ENCODE results near the gene ASB5.

GRCh38 chr4:176270669-176271068 lies 1.6 kb upstream of the ASB5 start:
- TF ChIP-seq CTCF (IDR thresholded peaks at IDR 0.05 in 2 of 3, conservative IDR thresholded peaks at IDR 0.05 in 1 of 3; ENCODE audit: borderline replicate concordance in 1 of 3, insufficient read depth in 1 of 3, low read depth in 2 of 3, low read length in 2 of 3): no peak
- TF ChIP-seq YY1 (IDR thresholded peaks at IDR 0.05; ENCODE audit: extremely low read depth, insufficient replicate concordance, low read depth, low read length): peak; percentile 73
- TF ChIP-seq ATF3 (IDR thresholded peaks at IDR 0.05): no peak
- TF ChIP-seq SP1 (IDR thresholded peaks at IDR 0.05; ENCODE audit: low read depth): peak; percentile 91
- no peak for TF ChIP-seq REST (IDR thresholded peaks at IDR 0.05; ENCODE audit: low read depth)
- TF ChIP-seq RAD21 (IDR thresholded peaks at IDR 0.05; ENCODE audit: low read depth): 0 out of 2 replicates have a peak, but pooled peaks have one; percentile 1
- no peak for TF ChIP-seq ZNF274 (IDR thresholded peaks at IDR 0.05; ENCODE audit: low read depth, low read length)
- TF ChIP-seq EZH2phosphoT487 (IDR thresholded peaks at IDR 0.05; ENCODE audit: borderline replicate concordance): no peak
- no peak for TF ChIP-seq POLR2A (IDR thresholded peaks at IDR 0.05; ENCODE audit: borderline replicate concordance, extremely low read depth, insufficient read depth, insufficient read length)
